Measurements from ENCODE around the gene CT47C1.

Gene CT47C1

DNA sequence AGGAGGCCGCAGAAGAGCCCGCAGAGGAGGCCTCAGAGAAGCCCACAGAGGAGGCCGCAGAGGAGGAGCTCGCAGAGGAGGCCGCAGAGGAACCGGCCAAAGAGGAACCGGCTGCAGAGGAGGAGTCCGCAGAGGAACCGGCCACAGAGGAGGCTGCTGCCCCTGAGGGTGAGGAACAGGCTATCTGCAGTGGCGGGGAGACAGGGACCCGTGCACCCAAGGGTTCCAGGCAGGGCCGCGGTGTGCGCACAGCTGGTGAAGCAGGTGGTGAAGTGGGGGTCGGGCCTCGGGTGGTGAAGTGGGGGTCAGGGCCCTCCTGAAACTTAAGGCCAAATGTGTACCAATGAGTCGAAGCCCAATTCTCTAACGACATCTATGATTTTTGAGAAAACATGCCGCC is 1.1 kb downstream of the CT47C1 start:
- no peak for DNase-seq (ENCODE audit: low spot score)

DNA sequence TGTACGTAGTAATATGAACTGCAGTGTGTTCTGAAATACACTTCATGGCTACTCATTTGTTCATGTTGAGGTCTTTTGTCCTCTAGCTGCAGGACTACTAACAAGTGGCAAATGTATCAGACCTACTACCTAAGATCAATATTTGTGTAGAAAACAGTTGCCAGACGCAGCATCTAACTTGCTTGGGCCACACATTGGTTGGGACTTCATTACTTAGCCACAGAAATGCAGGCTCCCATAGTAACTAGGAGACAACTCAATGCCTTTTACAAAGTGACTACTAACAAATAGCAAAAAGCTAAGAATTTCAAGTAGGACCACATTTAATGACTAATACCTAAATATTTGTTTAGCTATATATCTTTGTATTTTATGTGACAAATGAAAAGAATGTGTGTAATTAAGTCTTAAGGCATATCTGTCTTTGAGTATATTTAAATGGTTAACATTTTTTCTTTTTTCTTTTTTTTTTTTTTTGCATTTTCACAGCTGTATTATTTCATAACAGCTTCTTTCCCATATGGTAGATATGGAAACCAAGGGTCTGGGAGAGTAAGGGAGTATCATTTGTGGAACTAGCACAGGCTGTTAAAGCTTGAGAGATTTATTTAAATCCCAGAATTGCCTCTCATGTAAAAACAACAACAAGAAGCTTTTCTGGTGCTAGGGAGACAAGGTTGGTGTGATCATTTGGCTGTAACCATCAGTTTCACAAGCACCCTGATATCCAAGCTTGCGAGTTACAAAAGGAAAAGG is 2.7 kb downstream of the CT47C1 start:
- DNase-seq (ENCODE audit: low spot score), result no peak

DNA sequence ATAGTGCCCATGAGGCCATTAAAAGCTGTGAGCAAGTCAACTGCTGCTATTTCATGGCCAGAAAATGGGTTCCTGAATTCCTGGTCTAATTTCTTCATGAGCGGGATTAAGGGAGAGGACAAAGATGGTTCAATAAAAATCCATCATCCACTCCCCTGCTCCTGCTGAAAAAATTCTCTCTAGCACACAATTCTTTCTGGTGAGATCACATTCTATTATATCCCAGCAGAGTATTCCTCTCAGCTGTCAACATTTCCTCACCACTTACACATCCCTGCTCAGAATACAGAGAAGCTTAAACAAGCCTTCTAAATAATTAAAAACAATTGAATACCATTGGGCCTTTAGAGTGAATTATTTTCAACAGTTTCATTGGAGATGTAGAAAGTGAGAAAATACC is 9.5 kb downstream of the CT47C1 start:
- DNase-seq (ENCODE audit: low spot score), result no peak

DNA sequence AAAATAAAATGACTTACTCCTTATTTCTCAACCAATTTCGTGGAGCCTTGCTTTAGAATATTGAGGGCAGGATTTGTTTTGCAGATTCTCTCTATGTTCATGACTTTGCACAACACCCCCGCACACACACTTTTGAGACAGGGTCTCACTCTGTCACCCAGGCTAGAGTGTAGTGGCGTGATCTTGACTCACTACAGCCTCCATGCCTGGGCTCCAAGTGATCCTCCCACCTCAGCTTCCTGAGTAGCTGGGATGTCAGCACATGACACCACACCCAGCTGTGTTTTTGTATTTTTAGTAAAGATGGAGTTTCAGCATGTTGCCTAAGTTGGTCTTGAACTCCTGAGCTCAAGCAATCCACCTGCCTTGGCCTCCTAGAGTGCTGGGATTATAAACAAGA is 12.0 kb downstream of the CT47C1 start:
- DNase-seq (ENCODE audit: low spot score), result no peak

DNA sequence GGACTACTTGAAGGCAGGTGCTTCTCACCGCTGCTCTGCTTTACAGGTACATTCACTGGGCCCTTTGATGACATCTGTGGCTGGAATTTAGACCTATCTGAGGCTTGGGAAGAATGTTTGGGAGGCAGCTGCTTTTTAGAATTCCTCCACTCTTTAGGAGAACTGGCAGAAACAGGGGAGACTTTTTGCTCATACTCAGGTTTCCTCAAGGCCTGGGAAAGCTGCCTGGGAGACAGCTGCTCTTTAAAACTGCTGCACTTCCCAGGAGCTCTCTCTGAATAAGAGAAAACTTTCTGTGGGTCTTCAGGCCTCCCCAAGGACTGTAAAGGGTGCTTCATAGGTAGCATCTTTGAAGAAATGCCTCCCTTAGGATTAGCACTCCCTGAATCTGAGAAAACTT is 14.3 kb downstream of the CT47C1 start:
- no peak for DNase-seq (ENCODE audit: low spot score)

DNA sequence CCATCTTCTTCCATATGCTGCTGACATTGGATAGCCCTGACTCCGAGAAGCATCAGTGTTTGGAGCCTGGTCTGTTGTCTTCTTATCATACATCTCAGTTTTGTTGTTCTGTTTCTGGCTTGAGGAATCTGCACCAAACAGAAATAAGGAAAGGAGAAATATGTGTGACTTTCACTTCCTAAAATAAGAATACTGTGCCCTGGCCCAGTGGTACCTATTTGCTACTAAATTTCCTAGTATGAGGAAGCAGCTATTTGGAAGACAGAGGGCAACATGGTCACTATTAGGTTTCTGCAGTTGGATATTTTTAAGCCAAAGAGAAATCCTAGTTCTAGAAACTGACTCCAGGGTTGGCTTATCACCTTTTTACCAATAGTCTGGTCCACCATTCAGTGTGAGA is 16.8 kb downstream of the CT47C1 start:
- no peak for DNase-seq (ENCODE audit: low spot score)

DNA sequence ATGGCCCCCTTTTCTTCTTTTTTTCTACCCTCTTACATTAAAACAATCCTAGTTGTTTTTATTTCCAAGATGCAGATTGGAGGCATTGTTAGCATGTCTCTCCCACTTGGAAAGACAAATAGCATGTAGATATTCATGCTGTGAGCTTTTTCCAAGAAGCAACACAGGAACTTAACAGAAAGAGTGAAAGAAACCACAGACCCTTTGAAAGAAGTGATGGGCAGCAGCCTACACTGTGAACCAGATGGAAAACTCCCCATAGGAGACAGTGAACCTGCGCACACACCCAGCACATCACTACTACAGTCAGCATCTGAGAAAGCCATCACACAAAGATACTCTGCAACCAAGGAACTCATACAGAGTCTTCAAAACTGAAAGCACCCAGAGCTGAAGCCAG is 17.8 kb downstream of the CT47C1 start:
- no peak for DNase-seq (ENCODE audit: low spot score)

DNA sequence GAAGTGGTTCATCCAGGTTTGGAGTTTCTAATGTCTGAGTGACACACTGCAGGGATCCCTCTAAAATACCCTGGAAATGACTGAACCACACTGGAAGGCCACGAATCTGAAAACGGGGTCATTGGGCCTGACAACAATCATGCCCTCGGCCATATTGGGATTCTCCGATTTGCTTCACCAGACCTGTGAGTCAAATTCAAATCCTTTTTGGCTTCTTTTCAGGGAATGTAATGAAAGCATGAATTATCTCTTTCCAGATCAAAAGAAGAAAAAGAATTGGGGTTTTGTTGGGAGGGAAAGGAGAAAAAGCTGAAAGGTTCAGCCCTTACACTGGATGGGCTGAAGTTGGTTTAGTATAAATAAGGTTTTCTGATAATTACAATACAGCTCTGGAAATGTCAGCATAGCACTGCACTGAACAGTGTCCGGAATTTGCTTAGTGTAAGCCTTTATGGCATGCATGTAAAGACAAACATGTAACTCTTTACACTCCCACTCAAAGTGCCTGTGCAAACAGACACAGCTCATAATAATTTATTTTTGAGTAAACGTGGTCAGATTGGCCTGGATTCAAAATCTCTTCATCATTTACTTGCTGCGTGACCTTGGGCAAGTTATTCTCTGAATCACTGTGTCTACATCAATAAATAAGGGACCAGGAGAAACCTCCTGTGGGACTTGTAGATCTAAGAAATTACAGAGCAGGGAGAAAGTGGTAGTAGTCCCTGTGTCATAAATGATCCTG is 21.4 kb downstream of the CT47C1 start:
- no peak for DNase-seq (ENCODE audit: low spot score)

DNA sequence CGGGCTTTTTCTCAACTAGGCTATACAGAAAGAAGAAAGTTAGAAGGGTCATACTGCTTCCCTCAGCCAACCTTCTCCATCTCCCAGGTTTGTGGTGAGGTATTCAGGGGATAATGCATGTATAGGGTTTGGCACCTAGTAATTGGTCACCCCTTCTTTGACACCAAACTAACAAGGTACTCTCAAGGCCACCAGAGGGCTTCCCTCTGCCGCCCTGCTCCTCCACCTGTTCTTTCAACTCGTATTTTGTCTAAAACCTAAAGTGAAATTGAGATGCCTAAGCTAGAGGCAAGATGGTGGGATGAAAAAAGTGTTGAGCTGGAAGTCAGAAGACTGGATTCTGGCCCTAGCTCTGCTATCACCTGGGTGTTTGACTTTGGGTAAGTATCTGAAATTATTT is 22.0 kb downstream of the CT47C1 start:
- DNase-seq (ENCODE audit: low spot score), result no peak

DNA sequence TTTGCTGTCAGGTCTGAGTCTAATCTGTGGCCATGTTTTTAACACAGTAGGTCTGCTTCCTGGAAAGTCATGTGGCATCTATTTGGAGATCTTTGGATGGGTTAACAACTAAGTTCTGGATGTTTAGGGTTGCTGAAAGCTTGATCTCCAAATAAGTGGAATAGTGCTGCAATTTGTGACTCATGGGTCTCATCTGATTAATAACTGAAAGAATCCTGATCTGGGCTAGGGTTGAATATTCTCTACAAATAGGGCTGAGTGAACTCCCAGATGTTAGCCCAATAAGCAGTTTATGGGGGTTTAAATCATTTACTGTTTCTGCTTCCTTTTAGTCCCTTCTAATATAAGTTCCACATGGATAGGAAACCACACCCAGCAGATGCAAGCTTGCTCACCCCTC is 23.1 kb downstream of the CT47C1 start:
- DNase-seq (ENCODE audit: low spot score), result no peak

DNA sequence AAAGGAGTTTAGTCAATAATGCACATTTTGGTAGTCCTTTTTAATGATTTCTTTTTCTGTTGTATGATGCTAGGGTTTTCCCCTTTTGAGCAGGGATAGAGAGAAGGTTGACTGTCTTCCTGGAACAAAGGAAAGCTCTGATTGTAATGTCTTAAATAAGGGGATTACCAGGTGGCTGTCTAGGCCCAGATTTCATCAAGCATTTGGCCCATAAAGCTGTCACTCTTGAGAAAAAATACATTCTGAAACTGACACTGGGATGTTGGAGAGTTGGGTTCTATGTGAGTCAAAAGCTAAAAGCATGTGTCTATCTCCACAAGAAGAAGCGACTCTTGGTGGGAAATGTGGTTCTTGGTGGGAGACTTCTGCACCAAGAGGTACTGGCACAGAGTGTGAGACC is 28.4 kb downstream of the CT47C1 start:
- no peak for DNase-seq (ENCODE audit: low spot score)

DNA sequence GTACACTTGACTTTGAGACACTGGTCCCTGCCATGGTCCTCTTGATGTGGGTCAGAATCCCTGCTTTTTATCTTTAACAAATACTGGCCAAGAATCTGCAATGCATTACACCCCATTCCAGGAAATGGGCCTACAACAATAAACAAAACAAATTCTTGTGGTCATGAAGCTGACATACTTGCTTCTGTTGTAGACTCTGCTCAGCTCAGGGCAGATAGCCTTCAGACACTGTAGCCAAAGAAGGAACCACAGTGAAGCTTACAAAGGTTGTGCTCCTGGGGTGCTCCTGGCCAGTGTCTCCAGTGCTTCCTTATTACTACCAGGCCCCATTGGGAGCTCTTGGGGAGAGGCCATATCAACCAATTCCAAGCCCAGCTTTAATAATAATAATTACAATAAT is 33.0 kb downstream of the CT47C1 start:
- DNase-seq (ENCODE audit: low spot score), result no peak

DNA sequence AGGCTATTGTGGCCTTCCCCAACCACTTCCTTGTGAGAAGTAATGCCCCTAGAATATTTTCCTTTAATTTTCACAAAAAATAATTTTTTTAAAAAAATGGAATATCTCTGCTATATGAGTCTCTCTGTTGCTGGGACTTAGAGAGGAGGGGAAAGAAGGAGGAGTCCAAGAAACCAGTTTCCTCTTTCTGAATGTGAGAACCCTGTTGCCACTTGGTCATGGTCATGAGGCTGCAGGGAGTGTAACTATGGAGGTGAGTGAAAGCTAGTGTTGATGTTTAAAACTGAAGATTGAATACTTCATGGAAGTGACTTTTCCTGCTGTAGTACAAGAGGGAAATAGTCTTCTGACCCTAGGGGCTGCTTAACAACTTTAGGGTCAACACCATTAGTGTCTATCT is 34.4 kb downstream of the CT47C1 start:
- DNase-seq (ENCODE audit: low spot score), result no peak

DNA sequence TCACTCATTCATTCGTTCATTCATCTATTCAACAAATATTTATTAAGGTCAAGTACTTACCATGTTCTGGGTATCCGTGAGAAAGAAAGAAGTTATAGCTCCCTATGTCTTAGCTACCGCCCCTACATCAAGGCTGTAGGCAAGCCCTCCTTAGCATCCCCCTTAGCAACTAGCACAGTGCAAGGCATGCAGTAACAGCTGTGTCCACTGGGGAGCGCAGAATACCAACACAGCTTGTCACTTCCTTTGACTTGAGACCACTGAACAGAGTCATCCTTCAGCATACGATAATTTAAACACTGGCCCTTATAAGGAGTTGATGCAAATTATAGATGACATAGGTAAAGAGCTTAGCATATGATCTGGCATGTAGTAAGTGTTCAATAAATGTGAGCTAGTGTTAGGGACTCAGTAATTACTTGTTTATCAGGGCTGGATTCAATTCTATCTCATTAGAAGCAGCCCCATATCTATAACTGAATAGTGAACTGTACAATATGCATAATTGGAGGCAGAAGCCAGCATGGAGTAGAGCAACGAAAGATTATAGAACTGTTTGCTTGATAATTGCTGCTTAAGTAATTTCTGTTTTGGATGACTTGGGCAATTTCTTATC is 46.1 kb downstream of the CT47C1 start:
- peak; percentile 11 for DNase-seq (ENCODE audit: low spot score)

DNA sequence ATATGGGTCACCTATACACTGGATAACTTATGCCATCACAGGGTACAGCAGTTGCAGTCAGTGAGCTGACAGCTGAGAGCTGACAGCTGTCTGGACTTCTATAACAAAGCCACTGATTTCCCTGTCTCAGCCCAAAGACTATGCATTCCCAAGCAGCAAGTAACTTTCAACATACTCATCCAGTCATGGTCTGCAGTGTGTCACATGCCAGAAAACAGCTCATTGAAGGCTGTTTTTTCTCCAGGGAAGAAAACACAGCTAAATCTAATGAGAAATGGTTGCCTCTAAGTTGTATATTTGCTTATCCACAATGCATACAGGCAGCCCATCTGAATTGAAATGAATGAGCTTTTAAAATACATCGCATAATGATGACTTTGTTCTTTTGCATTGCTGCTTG is 48.5 kb downstream of the CT47C1 start:
- DNase-seq (ENCODE audit: low spot score), result no peak

Measured in putamen (tissue), 1 donor.